Activated CD8-positive, alpha-beta memory T cell treated with anti-CD3 and anti-CD28 coated beads for 1 hour (primary cell): ENCODE results near the gene PRAMEF1.
"Not testable (repeated sequence)": the region's sequence is repeated elsewhere in the genome, so short reads cannot be mapped to it uniquely, and the experiment has no call there.

Experiments used
- DNase-seq, 2 donors: peaks; one replicate each; pipeline ENCODE4 v3.0.0-alpha.2; 2020; ENCODE audit warnings: low read depth in 1 of 2; ENCODE audit errors: extremely low read depth in 1 of 2

PRAMEF1 gene

GRCh38 chr1:12774801-12775345 lies 16.3 kb upstream of the PRAMEF1 start:
- no peak for DNase-seq

GRCh38 chr1:12775443-12775842 lies 15.8 kb upstream of the PRAMEF1 start:
- no peak for DNase-seq

- DNase-seq, result no peak
Measured at GRCh38 chr1:12776801-12777557, 14.2 kb upstream of the PRAMEF1 start.

GRCh38 chr1:12778061-12778460 lies 13.1 kb upstream of the PRAMEF1 start:
- DNase-seq, result no peak

- no peak for DNase-seq
Measured at GRCh38 chr1:12778907-12779306, 12.3 kb upstream of the PRAMEF1 start.

- not testable (repeated sequence) for DNase-seq
Measured at GRCh38 chr1:12781488-12781887, 9.7 kb upstream of the PRAMEF1 start.

- not testable (repeated sequence) for DNase-seq
Measured at GRCh38 chr1:12783783-12784182, 7.4 kb upstream of the PRAMEF1 start.

- not testable (repeated sequence) for DNase-seq
Measured at GRCh38 chr1:12784729-12785128, 6.5 kb upstream of the PRAMEF1 start.

- no peak for DNase-seq
Measured at GRCh38 chr1:12798911-12799310, 7.7 kb downstream of the PRAMEF1 start.

- no peak for DNase-seq
Measured at GRCh38 chr1:12799730-12800129, 8.5 kb downstream of the PRAMEF1 start.

- DNase-seq, result no peak
Measured at GRCh38 chr1:12809933-12810332, 18.7 kb downstream of the PRAMEF1 start.

GRCh38 chr1:12810691-12811408 lies 19.7 kb downstream of the PRAMEF1 start:
- DNase-seq, result no peak

GRCh38 chr1:12811409-12811784 lies 20.2 kb downstream of the PRAMEF1 start:
- DNase-seq, result no peak

- not testable (repeated sequence) for DNase-seq
Measured at GRCh38 chr1:12819061-12819460, 27.9 kb downstream of the PRAMEF1 start.

GRCh38 chr1:12831310-12831709 lies 40.1 kb downstream of the PRAMEF1 start, which contains the start of gene PRAMEF11:
Gene PRAMEF11, minus strand, starts transcription at chr1:12831410. Its CDS starts 2,621 bp downstream, at chr1:12828789.
- DNase-seq, result not testable (repeated sequence)

GRCh38 chr1:12833251-12833650 lies 42.1 kb downstream of the PRAMEF1 start:
- not testable (repeated sequence) for DNase-seq
